ENCODE results near the gene RSRC1.

DNA sequence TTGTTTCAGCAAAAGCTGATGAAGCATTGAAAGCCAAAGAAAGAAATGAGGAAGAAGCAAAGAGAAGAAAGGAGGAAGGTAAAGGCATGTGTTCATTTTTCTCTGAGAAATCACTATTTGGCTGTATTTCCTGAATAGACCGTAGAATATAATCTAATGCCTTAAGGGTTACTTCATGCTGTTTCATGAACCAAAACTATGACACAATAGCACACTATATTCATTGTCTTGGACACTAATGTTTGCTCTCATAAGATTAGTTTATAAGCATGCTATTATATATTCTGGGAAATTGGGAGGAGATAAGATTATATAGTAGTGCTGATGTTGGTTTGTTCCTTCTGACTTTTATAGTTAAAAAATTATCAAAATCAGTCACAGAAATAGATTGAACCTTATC is 351.0 kb downstream of the RSRC1 start:
- TF ChIP-seq, protein P1, sequence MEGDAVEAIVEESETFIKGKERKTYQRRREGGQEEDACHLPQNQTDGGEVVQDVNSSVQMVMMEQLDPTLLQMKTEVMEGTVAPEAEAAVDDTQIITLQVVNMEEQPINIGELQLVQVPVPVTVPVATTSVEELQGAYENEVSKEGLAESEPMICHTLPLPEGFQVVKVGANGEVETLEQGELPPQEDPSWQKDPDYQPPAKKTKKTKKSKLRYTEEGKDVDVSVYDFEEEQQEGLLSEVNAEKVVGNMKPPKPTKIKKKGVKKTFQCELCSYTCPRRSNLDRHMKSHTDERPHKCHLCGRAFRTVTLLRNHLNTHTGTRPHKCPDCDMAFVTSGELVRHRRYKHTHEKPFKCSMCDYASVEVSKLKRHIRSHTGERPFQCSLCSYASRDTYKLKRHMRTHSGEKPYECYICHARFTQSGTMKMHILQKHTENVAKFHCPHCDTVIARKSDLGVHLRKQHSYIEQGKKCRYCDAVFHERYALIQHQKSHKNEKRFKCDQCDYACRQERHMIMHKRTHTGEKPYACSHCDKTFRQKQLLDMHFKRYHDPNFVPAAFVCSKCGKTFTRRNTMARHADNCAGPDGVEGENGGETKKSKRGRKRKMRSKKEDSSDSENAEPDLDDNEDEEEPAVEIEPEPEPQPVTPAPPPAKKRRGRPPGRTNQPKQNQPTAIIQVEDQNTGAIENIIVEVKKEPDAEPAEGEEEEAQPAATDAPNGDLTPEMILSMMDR (IDR thresholded peaks at IDR 0.05) = no peak
- TF ChIP-seq POLR2A (IDR thresholded peaks at IDR 0.05) = no peak
